Measurements from ENCODE around the gene ZKSCAN5.
"Not testable (repeated sequence)": the region's sequence is repeated elsewhere in the genome, so short reads cannot be mapped to it uniquely, and the experiment has no call there.

ZKSCAN5 gene

DNA sequence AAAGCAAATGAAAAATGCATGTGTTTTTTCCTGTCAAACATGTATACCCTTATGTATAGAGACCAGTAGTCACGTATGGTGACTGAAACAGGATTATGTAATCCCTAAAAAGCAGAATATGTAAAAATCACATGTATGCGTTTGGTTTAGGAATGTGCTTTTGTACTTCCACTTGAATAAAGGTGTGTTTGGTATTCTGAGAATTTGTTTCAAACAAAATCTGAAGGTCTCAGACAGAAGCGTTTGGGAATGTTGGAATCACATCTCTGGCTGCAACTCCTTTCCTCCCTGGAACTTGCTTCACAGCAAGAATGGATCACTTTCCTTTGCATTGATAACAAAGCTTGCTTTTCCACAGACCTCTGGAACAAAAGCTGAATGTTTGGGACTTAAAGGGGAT lies 71.8 kb downstream of the ZKSCAN5 start:
- peaks cover 21% of the 10 kb centered on the region; the same call in 1 of the 2 replicates for H3K36me3 ChIP-seq (ENCODE audit: insufficient read depth, low read length)
- H3K4me3 ChIP-seq (ENCODE audit: low read length, poor library complexity, severe bottlenecking) = no peak overlapping the region
- no peaks in the 10 kb centered on the region for H3K79me2 ChIP-seq (ENCODE audit: insufficient read depth, low read length)
- no peaks in the 10 kb centered on the region for H3K9me3 ChIP-seq (ENCODE audit: insufficient read depth, low read depth, low read length)
- H3K4me1 ChIP-seq (ENCODE audit: insufficient read depth, low read length, poor library complexity, severe bottlenecking) = no peaks in the 10 kb centered on the region
- no peaks in the 10 kb centered on the region for H3K9me2 ChIP-seq (replicated peaks; ENCODE audit: low read depth, low read length)
- no peaks in the 10 kb centered on the region for H3F3A ChIP-seq (ENCODE audit: low read depth)
- H4K20me1 ChIP-seq (ENCODE audit: insufficient read depth, low read length, poor library complexity, severe bottlenecking) = no peaks in the 10 kb centered on the region
- H3K27me3 ChIP-seq (ENCODE audit: insufficient read depth, low read length, poor library complexity, severe bottlenecking) = no peaks in the 10 kb centered on the region
- H2AFZ ChIP-seq (ENCODE audit: low read length) = no peak overlapping the region
- no peak overlapping the region for H3K4me2 ChIP-seq (ENCODE audit: low read depth, low read length, poor library complexity, severe bottlenecking)
- no peak overlapping the region for H3K9ac ChIP-seq (ENCODE audit: low read depth, low read length, poor library complexity, severe bottlenecking)
- no peak for TF ChIP-seq EZH2phosphoT487 (IDR thresholded peaks at IDR 0.05; ENCODE audit: borderline replicate concordance)
- TF ChIP-seq, protein P1, sequence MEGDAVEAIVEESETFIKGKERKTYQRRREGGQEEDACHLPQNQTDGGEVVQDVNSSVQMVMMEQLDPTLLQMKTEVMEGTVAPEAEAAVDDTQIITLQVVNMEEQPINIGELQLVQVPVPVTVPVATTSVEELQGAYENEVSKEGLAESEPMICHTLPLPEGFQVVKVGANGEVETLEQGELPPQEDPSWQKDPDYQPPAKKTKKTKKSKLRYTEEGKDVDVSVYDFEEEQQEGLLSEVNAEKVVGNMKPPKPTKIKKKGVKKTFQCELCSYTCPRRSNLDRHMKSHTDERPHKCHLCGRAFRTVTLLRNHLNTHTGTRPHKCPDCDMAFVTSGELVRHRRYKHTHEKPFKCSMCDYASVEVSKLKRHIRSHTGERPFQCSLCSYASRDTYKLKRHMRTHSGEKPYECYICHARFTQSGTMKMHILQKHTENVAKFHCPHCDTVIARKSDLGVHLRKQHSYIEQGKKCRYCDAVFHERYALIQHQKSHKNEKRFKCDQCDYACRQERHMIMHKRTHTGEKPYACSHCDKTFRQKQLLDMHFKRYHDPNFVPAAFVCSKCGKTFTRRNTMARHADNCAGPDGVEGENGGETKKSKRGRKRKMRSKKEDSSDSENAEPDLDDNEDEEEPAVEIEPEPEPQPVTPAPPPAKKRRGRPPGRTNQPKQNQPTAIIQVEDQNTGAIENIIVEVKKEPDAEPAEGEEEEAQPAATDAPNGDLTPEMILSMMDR (conservative IDR thresholded peaks at IDR 0.05; ENCODE audit: low read length) = no peak

DNA sequence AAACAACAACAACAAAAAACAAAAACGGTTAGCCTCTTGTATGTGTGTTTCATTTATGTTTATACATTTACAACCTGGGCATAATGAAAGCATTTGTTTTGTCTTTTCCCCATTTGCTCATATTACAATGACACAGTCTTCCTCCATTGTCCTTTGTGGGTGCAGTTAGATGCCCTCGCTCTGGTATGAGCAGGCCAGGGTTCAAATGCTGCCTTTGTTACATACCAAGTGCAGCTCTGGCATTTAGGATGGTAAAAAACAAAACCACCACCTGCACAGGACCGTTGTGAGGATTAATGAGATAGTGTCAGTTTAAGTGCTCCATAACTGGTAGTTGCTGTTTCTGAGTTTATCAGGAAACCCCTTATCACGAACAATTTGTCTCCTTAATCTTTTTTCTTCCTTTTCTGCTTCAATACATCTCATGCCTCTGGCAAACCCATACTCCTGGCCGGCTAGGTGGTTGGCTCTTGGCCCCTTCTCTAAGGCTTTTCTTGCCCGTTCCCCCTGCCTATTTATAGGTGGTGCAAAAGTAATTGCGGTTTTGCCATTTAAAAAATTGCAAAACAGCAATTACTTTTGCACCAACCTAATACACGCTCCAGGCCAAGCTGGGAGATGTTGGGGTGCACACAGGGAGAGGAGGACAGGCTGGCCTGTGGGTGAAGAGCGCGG lies 75.0 kb downstream of the ZKSCAN5 start:
- Histone ChIP-seq H3K27me3 (ENCODE audit: insufficient read depth, low read length, poor library complexity, severe bottlenecking) (no peaks in the 10 kb centered on the region), H3K4me2 (ENCODE audit: low read depth, low read length, poor library complexity, severe bottlenecking) (no peak overlapping the region), H3K9me3 (ENCODE audit: insufficient read depth, low read depth, low read length) (no peaks in the 10 kb centered on the region), H2AFZ (ENCODE audit: low read length) (no peak overlapping the region), H3F3A (ENCODE audit: low read depth) (no peaks in the 10 kb centered on the region), H3K4me1 (ENCODE audit: insufficient read depth, low read length, poor library complexity, severe bottlenecking) (no peaks in the 10 kb centered on the region), H3K36me3 (ENCODE audit: insufficient read depth, low read length) (no peaks in the 10 kb centered on the region), H3K9ac (ENCODE audit: low read depth, low read length, poor library complexity, severe bottlenecking) (no peak overlapping the region), H3K9me2 (replicated peaks; ENCODE audit: low read depth, low read length) (no peaks in the 10 kb centered on the region), H3K79me2 (ENCODE audit: insufficient read depth, low read length) (no peaks in the 10 kb centered on the region), H4K20me1 (ENCODE audit: insufficient read depth, low read length, poor library complexity, severe bottlenecking) (no peaks in the 10 kb centered on the region), H3K4me3 (ENCODE audit: low read length, poor library complexity, severe bottlenecking) (no peak overlapping the region)
- no peak for TF ChIP-seq EZH2phosphoT487 (IDR thresholded peaks at IDR 0.05; ENCODE audit: borderline replicate concordance)
- TF ChIP-seq, protein P1 (conservative IDR thresholded peaks at IDR 0.05; ENCODE audit: low read length) = no peak

DNA sequence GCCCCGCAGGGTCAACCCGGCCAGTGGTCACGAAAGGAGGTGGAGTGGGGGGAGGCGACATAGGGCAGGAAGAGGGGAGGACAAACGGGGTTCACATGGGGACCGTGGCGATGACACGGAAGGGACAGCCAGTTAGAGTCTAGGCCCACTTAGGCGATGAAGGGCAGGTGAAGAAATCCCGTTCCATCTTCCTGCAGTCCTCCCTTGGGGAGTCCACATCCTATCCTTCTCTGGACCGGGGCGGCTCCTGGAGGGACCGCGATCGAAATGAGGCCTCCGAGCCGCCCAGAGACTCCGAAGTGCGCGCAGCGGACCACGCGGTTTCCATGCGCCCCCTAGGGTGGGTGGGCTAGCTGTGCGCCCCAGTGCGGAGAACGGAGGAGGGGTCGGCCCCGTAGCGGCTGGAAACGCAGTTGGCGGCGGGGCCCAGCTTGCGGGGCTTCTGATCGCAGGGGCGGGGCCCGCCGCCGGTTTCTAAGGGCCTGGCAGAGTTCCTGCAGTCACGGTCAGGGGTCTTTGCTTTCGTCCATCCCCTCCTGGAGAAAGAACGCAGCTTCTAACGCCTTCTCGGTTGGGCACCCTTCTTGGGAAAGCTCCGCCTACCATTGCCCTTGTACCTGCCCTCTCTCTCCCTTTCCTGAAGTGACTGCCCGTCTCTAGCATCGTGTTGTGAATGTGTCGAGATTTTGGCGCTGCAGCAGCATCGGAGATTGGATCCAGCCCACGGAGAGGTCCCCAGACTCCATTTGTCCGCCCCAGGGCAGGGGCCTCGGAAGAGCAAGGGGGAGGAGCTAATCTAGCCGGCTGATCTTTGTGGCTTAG lies 75.7 kb downstream of the ZKSCAN5 start:
- no peak for TF ChIP-seq EZH2phosphoT487 (IDR thresholded peaks at IDR 0.05; ENCODE audit: borderline replicate concordance)
- TF ChIP-seq, protein P1 (conservative IDR thresholded peaks at IDR 0.05; ENCODE audit: low read length) = no peak; the same call in 1 of the 2 replicates
- Histone ChIP-seq H3K4me3 (ENCODE audit: low read length, poor library complexity, severe bottlenecking) (peak overlapping the region; percentile 62), H2AFZ (ENCODE audit: low read length) (peak overlapping the region; percentile 59; the same call in 1 of the 2 replicates)

DNA sequence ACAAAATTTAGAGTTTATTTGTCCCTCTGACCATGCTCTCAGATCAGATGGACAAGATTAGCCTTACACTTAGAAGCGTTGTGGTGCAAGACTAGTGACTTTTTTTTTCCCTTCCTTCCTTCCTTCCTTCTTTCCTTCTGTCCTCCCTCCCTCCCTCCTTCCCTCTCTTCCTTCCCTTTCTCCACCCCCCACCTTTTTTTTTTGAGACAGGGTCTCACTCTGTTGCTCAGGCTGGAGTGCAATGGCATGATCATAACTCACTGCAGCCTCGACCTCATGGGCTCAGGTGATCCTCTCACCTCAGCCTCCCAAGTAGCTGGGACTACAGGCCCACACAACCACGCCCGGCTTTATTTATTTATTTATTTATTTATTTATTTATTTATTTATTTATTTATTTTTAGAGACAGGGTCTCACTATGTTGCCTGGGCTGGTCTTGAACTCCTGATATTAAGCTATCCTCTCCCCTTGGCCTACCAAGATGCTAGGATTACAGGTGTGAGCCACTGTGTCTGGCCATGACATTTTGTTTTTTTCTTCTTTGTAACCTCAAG lies 76.4 kb downstream of the ZKSCAN5 start:
- not testable (repeated sequence) for H3K79me2 ChIP-seq (ENCODE audit: insufficient read depth, low read length); H3K9me3 ChIP-seq (ENCODE audit: insufficient read depth, low read depth, low read length); H3K27me3 ChIP-seq (ENCODE audit: insufficient read depth, low read length, poor library complexity, severe bottlenecking); H3K4me1 ChIP-seq (ENCODE audit: insufficient read depth, low read length, poor library complexity, severe bottlenecking); H3F3A ChIP-seq (ENCODE audit: low read depth); H2AFZ ChIP-seq (ENCODE audit: low read length); H3K36me3 ChIP-seq (ENCODE audit: insufficient read depth, low read length); H4K20me1 ChIP-seq (ENCODE audit: insufficient read depth, low read length, poor library complexity, severe bottlenecking); H3K9me2 ChIP-seq (replicated peaks; ENCODE audit: low read depth, low read length)
- peak overlapping the region; percentile 32 for H3K4me2 ChIP-seq (ENCODE audit: low read depth, low read length, poor library complexity, severe bottlenecking)
- H3K4me3 ChIP-seq (ENCODE audit: low read length, poor library complexity, severe bottlenecking) = peak overlapping the region; percentile 62
- peak overlapping the region; percentile 18 for H3K9ac ChIP-seq (ENCODE audit: low read depth, low read length, poor library complexity, severe bottlenecking)

More for the DNA sequence above, 75.7 kb downstream of the ZKSCAN5 start:
- Histone ChIP-seq H4K20me1 (ENCODE audit: insufficient read depth, low read length, poor library complexity, severe bottlenecking) (no peaks in the 10 kb centered on the region), H3F3A (ENCODE audit: low read depth) (no peaks in the 10 kb centered on the region), H3K4me2 (ENCODE audit: low read depth, low read length, poor library complexity, severe bottlenecking) (peak overlapping the region; percentile 32), H3K9me3 (ENCODE audit: insufficient read depth, low read depth, low read length) (no peaks in the 10 kb centered on the region), H3K9me2 (replicated peaks; ENCODE audit: low read depth, low read length) (no peaks in the 10 kb centered on the region), H3K9ac (ENCODE audit: low read depth, low read length, poor library complexity, severe bottlenecking) (peak overlapping the region; percentile 18), H3K4me1 (ENCODE audit: insufficient read depth, low read length, poor library complexity, severe bottlenecking) (no peaks in the 10 kb centered on the region), H3K79me2 (ENCODE audit: insufficient read depth, low read length) (no peaks in the 10 kb centered on the region), H3K36me3 (ENCODE audit: insufficient read depth, low read length) (no peaks in the 10 kb centered on the region), H3K27me3 (ENCODE audit: insufficient read depth, low read length, poor library complexity, severe bottlenecking) (no peaks in the 10 kb centered on the region)
